WTC11 (cell line): ENCODE results near the gene CRKL. TPM values are rescaled to one million over a fixed set of nuclear protein-coding genes. Genes with fewer than 3 reads are reported as not detected.

Experiments
- ATAC-seq: fragments of 200-7000 bp; cut with Tn5 transposase; 2 replicates; pipeline ENCODE4 v1.10.0; 2021; ENCODE audit warnings: mild to moderate bottlenecking, moderate library complexity
- CTCF ChIA-PET: fragments of 300-600 bp; sonication (Branson Sonifier 250); formaldehyde crosslinking; loops from one replicate; lab custom pipeline; 2021; ENCODE audit warnings: antibody characterized with exemption; lab: Charles Lee
- POLR2A ChIA-PET: fragments of 350-600 bp; sonication (Branson Sonifier 250); formaldehyde crosslinking; loops from one replicate; lab custom pipeline; 2021; ENCODE audit warnings: antibody characterized with exemption; lab: Charles Lee
- DNase-seq: peaks from one replicate; pipeline ENCODE4 v3.0.0; 2021; ENCODE audit warnings: low spot score
- H3K27ac Mint-ChIP-seq: 2 replicates; pipeline ENCODE4 v1.8.0; 2021; ENCODE audit warnings: mixed read lengths
- H3K27me3 Mint-ChIP-seq: 2 replicates; pipeline ENCODE4 v1.8.0; 2021; ENCODE audit warnings: low read depth, mild to moderate bottlenecking, moderate library complexity, mixed read lengths
- H3K36me3 Mint-ChIP-seq: 2 replicates; pipeline ENCODE4 v1.8.0; 2021; ENCODE audit warnings: mixed read lengths
- H3K4me1 Mint-ChIP-seq: 2 replicates; pipeline ENCODE4 v1.8.0; 2022; ENCODE audit warnings: mixed read lengths
- H3K4me3 Mint-ChIP-seq: 2 replicates; pipeline ENCODE4 v1.8.0; 2021; ENCODE audit warnings: mild to moderate bottlenecking, moderate library complexity, mixed read lengths
- H3K9me3 Mint-ChIP-seq: 2 replicates; pipeline ENCODE4 v1.8.0; 2021; ENCODE audit warnings: mixed read lengths
- ATF1 ChIP-seq: sonication (generic); formaldehyde crosslinking; IDR thresholded peaks from 2 replicates; pipeline ENCODE4 v1.8.1; 2023; ENCODE audit warnings: mild to moderate bottlenecking, moderate library complexity, missing genetic modification reagents
- ATF6 ChIP-seq: sonication (generic); formaldehyde crosslinking; IDR thresholded peaks from 2 replicates; pipeline ENCODE4 v1.8.1; 2023; ENCODE audit warnings: mild to moderate bottlenecking, missing genetic modification reagents
- CBFB ChIP-seq: sonication (generic); formaldehyde crosslinking; IDR thresholded peaks from 2 replicates; pipeline ENCODE4 v1.8.1; 2022; ENCODE audit warnings: mild to moderate bottlenecking, low read depth, missing genetic modification reagents
- E2F4 ChIP-seq: sonication (generic); formaldehyde crosslinking; IDR thresholded peaks from 2 replicates; pipeline ENCODE4 v1.8.1; 2022; ENCODE audit warnings: low read depth, mild to moderate bottlenecking, moderate library complexity, missing genetic modification reagents, borderline replicate concordance
- ELF4 ChIP-seq: sonication (generic); formaldehyde crosslinking; IDR thresholded peaks from 2 replicates; pipeline ENCODE4 v1.8.1; 2022; ENCODE audit warnings: low read depth, mild to moderate bottlenecking, moderate library complexity, missing genetic modification reagents
- ERG ChIP-seq: fragments of 250-450 bp; sonication (Bioruptor Pico); IDR thresholded peaks from 2 replicates; pipeline ENCODE4 v1.8.0; 2021; ENCODE audit warnings: mild to moderate bottlenecking
- FOXP1 ChIP-seq: sonication (generic); formaldehyde crosslinking; IDR thresholded peaks from 2 replicates; pipeline ENCODE4 v1.8.0; 2022; ENCODE audit warnings: missing genetic modification reagents, mild to moderate bottlenecking, moderate library complexity, borderline replicate concordance
- FOXP4 ChIP-seq: sonication (generic); formaldehyde crosslinking; IDR thresholded peaks from 2 replicates; pipeline ENCODE4 v1.8.0; 2022; ENCODE audit warnings: mild to moderate bottlenecking, missing genetic modification reagents
- GABPB1 ChIP-seq: sonication (generic); formaldehyde crosslinking; IDR thresholded peaks from 2 replicates; pipeline ENCODE4 v1.8.1; 2023; ENCODE audit warnings: mild to moderate bottlenecking, missing genetic modification reagents
- GTF2I ChIP-seq: fragments of 250-450 bp; sonication (Bioruptor Pico); conservative IDR thresholded peaks from 2 replicates; pipeline ENCODE4 v1.4.0; 2021; ENCODE audit warnings: mild to moderate bottlenecking
- NR3C1 ChIP-seq: sonication (generic); formaldehyde crosslinking; conservative IDR thresholded peaks from 2 replicates; pipeline ENCODE4 v1.8.1; 2023; ENCODE audit warnings: low read depth, mild to moderate bottlenecking, missing genetic modification reagents
- SMAD3 ChIP-seq: sonication (generic); formaldehyde crosslinking; IDR thresholded peaks from 2 replicates; pipeline ENCODE4 v1.8.0; 2022; ENCODE audit warnings: missing genetic modification reagents, mild to moderate bottlenecking, borderline replicate concordance
- SOX15 ChIP-seq: fragments of 250-450 bp; sonication (Bioruptor Pico); IDR thresholded peaks from 2 replicates; pipeline ENCODE4 v1.9.0; 2021; ENCODE audit warnings: mild to moderate bottlenecking
- TEAD4 ChIP-seq: sonication (generic); formaldehyde crosslinking; IDR thresholded peaks from 2 replicates; pipeline ENCODE4 v1.8.0; 2022; ENCODE audit warnings: mild to moderate bottlenecking, missing genetic modification reagents
- ZBTB21 ChIP-seq: sonication (generic); formaldehyde crosslinking; IDR thresholded peaks from 2 replicates; pipeline ENCODE4 v1.8.1; 2023; ENCODE audit warnings: mild to moderate bottlenecking, missing genetic modification reagents, borderline replicate concordance
- ZMAT4 ChIP-seq: fragments of 250-450 bp; sonication (Bioruptor Pico); IDR thresholded peaks from 2 replicates; pipeline ENCODE4 v1.9.0; 2021; ENCODE audit warnings: mild to moderate bottlenecking
- ZNF138 ChIP-seq: sonication (generic); formaldehyde crosslinking; conservative IDR thresholded peaks from 2 replicates; pipeline ENCODE4 v1.8.1; 2022; ENCODE audit warnings: mild to moderate bottlenecking, moderate library complexity, missing genetic modification reagents
- ZNF219 ChIP-seq: sonication (generic); formaldehyde crosslinking; IDR thresholded peaks from 2 replicates; pipeline ENCODE4 v1.8.0; 2023; ENCODE audit warnings: missing genetic modification reagents, mild to moderate bottlenecking, borderline replicate concordance
- ZNF396 ChIP-seq: fragments of 250-450 bp; sonication (Bioruptor Pico); IDR thresholded peaks from 2 replicates; pipeline ENCODE4 v1.8.0; 2021; ENCODE audit warnings: mild to moderate bottlenecking, moderate library complexity, borderline replicate concordance
- total RNA-seq: library from RNA; stranded (reverse); gene quantifications from 3 replicates; pipeline ENCODE4 v1.2.3, GENCODE V29; 2021

Gene CRKL
- total RNA-seq, 1 experiment from 2014 or later, result 114 TPM

- no peak for ATAC-seq
- TF ChIP-seq GABPB1 (CRISPR knock-in tag) (no peak), GTF2I (no peak), ATF1 (CRISPR knock-in tag) (no peak), ZBTB21 (no peak), ZNF138 (CRISPR knock-in tag) (no peak), E2F4 (CRISPR knock-in tag) (no peak), ERG (CRISPR knock-in tag) (no peak), ATF6 (CRISPR knock-in tag) (no peak), CBFB (CRISPR knock-in tag) (no peak), TEAD4 (no peak), FOXP4 (CRISPR knock-in tag) (no peak), ZNF396 (CRISPR knock-in tag) (no peak), SOX15 (CRISPR knock-in tag) (no peak), ZNF219 (CRISPR knock-in tag) (no peak), NR3C1 (CRISPR knock-in tag) (no peak), ELF4 (no peak), ZMAT4 (CRISPR knock-in tag) (no peak)
- TF ChIP-seq, all 79 proteins: peak for 0
- ChIA-PET POLR2A (no interaction called here), CTCF (interaction anchor here (1.0 to 1.7 kb wide), 6 partner anchors 8 to 139 kb away, joined by 3 to 8 read pairs (median 4); partner anchors contain the start of genes CRKL and LZTR1)
- H3K4me1 Mint-ChIP-seq, result peaks cover 14% of the 10 kb centered on the region
- H3K9me3 Mint-ChIP-seq, result no peaks in the 10 kb centered on the region
- no peak overlapping the region for H3K27ac Mint-ChIP-seq
- H3K4me3 Mint-ChIP-seq, result peak overlapping the region; percentile 78
- H3K36me3 Mint-ChIP-seq, result no peaks in the 10 kb centered on the region
- H3K27me3 Mint-ChIP-seq, result peaks cover 69% of the 10 kb centered on the region
- DNase-seq, result no peak
Observed at GRCh38 chr22:20964090-20964798, 47.0 kb downstream of the CRKL start.

- DNase-seq, result no peak
- no peak overlapping the region for H3K27ac Mint-ChIP-seq
- H3K27me3 Mint-ChIP-seq, result peaks cover 75% of the 10 kb centered on the region
- H3K4me1 Mint-ChIP-seq, result peaks cover 14% of the 10 kb centered on the region
- CTCF ChIA-PET, result interaction anchor here (1.0 to 1.7 kb wide), 5 partner anchors 9 to 138 kb away, joined by 3 to 8 read pairs (median 4); partner anchors contain the start of genes CRKL and LZTR1
- peak overlapping the region; percentile 78 for H3K4me3 Mint-ChIP-seq
- no peak for ATAC-seq
- no peaks in the 10 kb centered on the region for H3K9me3 Mint-ChIP-seq
- POLR2A ChIA-PET, result no interaction called here
- TF ChIP-seq TEAD4 (no peak), FOXP1 (no peak), SMAD3 (CRISPR knock-in tag) (no peak)
- TF ChIP-seq, all 79 proteins: peak for 0
- no peaks in the 10 kb centered on the region for H3K36me3 Mint-ChIP-seq
Observed at GRCh38 chr22:20964799-20965103, 47.5 kb downstream of the CRKL start.
